Lower leg skin (tissue), 3 donors: ENCODE results near the gene TFDP2.

Experiments used
- CTCF ChIP-seq, 3 donors: fragments of 450-650 bp; IDR thresholded peaks; one replicate each; pipeline ENCODE4 v1.5.1; 2016; ENCODE audit warnings: antibody characterized with exemption in 3 of 3, mild to moderate bottlenecking in 3 of 3, moderate library complexity in 2 of 3
- POLR2A ChIP-seq, 2 donors: fragments of 450-650 bp; IDR thresholded peaks; one replicate each; pipeline ENCODE4 v1.6.1; 2016 to 2017; ENCODE audit warnings: antibody characterized with exemption in 2 of 2, mild to moderate bottlenecking in 1 of 2, moderate library complexity in 1 of 2

GRCh38 chr3:142046320-142047020 is 102.9 kb downstream of the TFDP2 start:
- TF ChIP-seq CTCF (IDR thresholded peaks at IDR 0.05) (no peak), POLR2A (IDR thresholded peaks at IDR 0.05) (no peak)
